K562 (cell line): Measurements from ENCODE around the gene NLRP4. TPM values are rescaled to one million over a fixed set of nuclear protein-coding genes. Genes with fewer than 3 reads are reported as not detected.

ENCODE experiments used
- ATAC-seq: fragments of 200-7000 bp; cut with Tn5 transposase; 3 replicates; pipeline ENCODE4 v1.9.1; 2020; ENCODE audit warnings: moderate library complexity
- BruUV-seq: library from RNA; stranded (reverse); fragments of 400-500 nt; replicated peaks from 2 replicates; lab custom pipeline; 2021; lab: Mats Ljungman, UMichigan
- CTCF ChIA-PET: fragments of 300-600 bp; formaldehyde crosslinking; extraction: SDS; loops from one replicate; lab custom pipeline; 2021; ENCODE audit warnings: low intra/inter-chr PET ratio; lab: Yijun Ruan, JAX
- POLR2A ChIA-PET: fragments of 300-600, 350-650 bp; sonication (Branson Sonifier 250); formaldehyde crosslinking; extraction: SDS; loops from one replicate; lab custom pipeline; 2021; ENCODE audit warnings: antibody characterized with exemption, inconsistent platforms; lab: Yijun Ruan, JAX
- DNase-seq, 4 experiments: peaks; one replicate each; pipeline versions ENCODE4 v3.0.0 to v3.0.0-alpha.2; 2011 to 2018; ENCODE audit warnings: low spot score in 3 of 4, mixed read lengths in 3 of 4; ENCODE audit errors: extremely low read depth in 1 of 4
- FAIRE-seq: peaks from 2 replicates; lab custom pipeline; 2011; peaks lifted over from hg19 to GRCh38; lab: Jason Lieb, UNC
- H2AFZ ChIP-seq: 2 replicates; pipeline ENCODE4 v1.6.0; 2011; ENCODE audit warnings: low read depth, low read length, control low read depth, inconsistent platforms
- H3K27ac ChIP-seq: fragments of 200-600 bp; 3 replicates; pipeline ENCODE4 v1.8.0; 2011; ENCODE audit warnings: low read depth, mild to moderate bottlenecking, control low read depth, inconsistent platforms, low read length, moderate library complexity, mixed read lengths; ENCODE audit errors: extremely low read depth
- H3K27me3 ChIP-seq, 2 experiments: fragments of 300-600 bp in 1 of 2; 2 replicates in 1 of 2; 3 replicates in 1 of 2; pipeline versions ENCODE4 v1.6.0 to v1.8.0; 2011; ENCODE audit warnings: inconsistent platforms in 2 of 2, low read length in 2 of 2, mild to moderate bottlenecking in 1 of 2, mixed read lengths in 1 of 2, moderate library complexity in 1 of 2; ENCODE audit not compliant: control insufficient read depth in 2 of 2, insufficient read depth in 2 of 2
- H3K36me3 ChIP-seq: fragments of 300-600 bp; 3 replicates; pipeline ENCODE4 v1.8.0; 2011; ENCODE audit warnings: mild to moderate bottlenecking, low read length, inconsistent platforms; ENCODE audit not compliant: control insufficient read depth, insufficient read depth
- H3K4me1 ChIP-seq, 2 experiments: fragments of 200-600 bp in 1 of 2; replicated peaks in 1 of 2; 2 replicates in 1 of 2; 3 replicates in 1 of 2; pipeline versions ENCODE4 v1.5.1 to v1.8.0; 2011; ENCODE audit warnings: inconsistent platforms in 2 of 2, low read length in 2 of 2, mild to moderate bottlenecking in 1 of 2, mixed read lengths in 1 of 2, moderate library complexity in 1 of 2; ENCODE audit not compliant: control insufficient read depth in 2 of 2, insufficient read depth in 2 of 2
- H3K4me2 ChIP-seq: 2 replicates; pipeline ENCODE4 v1.6.1; 2011; ENCODE audit warnings: low read length, control low read depth, inconsistent platforms, mixed read lengths; ENCODE audit not compliant: insufficient read depth
- H3K4me3 ChIP-seq: fragments of 200-600 bp; sonication (generic), shearing (Covaris generic); 2 replicates; pipeline ENCODE4 v1.5.1; 2016; ENCODE audit warnings: control low read depth, inconsistent platforms
- H3K79me2 ChIP-seq: fragments of 200-600 bp; 3 replicates; pipeline ENCODE4 v1.8.0; 2011; ENCODE audit warnings: low read length, inconsistent platforms; ENCODE audit not compliant: control insufficient read depth, insufficient read depth
- H3K9ac ChIP-seq, 2 experiments: 2 replicates each; pipeline versions ENCODE4 v1.6.0 to v1.6.1; 2011; ENCODE audit warnings: low read depth in 2 of 2, low read length in 2 of 2, control low read depth in 1 of 2, inconsistent platforms in 1 of 2, mild to moderate bottlenecking in 1 of 2, mixed read lengths in 1 of 2; ENCODE audit not compliant: insufficient read depth in 1 of 2
- H3K9me1 ChIP-seq: one replicate; pipeline ENCODE4 v1.6.0; 2011; ENCODE audit warnings: inconsistent platforms, mild to moderate bottlenecking, low read length, moderate library complexity; ENCODE audit not compliant: control insufficient read depth, insufficient read depth
- H3K9me3 ChIP-seq: replicated peaks from 2 replicates; pipeline ENCODE4 v1.5.1; 2011; ENCODE audit warnings: low read depth, low read length, inconsistent platforms; ENCODE audit not compliant: control insufficient read depth, insufficient read depth
- H4K20me1 ChIP-seq: replicated peaks from 2 replicates; pipeline ENCODE4 v1.6.1; 2011; ENCODE audit warnings: low read length, inconsistent platforms, mixed read lengths; ENCODE audit not compliant: control insufficient read depth, insufficient read depth
- CHAMP1 ChIP-seq: fragments of 450-650 bp; IDR thresholded peaks from 2 replicates; pipeline ENCODE4 v1.6.1; 2016; ENCODE audit warnings: mild to moderate bottlenecking
- ETV5 ChIP-seq: sonication (generic); formaldehyde crosslinking; IDR thresholded peaks from 2 replicates; pipeline ENCODE4 v1.4.0; 2020; ENCODE audit warnings: low read depth, mild to moderate bottlenecking, missing genetic modification reagents
- HIVEP1 ChIP-seq: fragments of 250-450 bp; sonication (Bioruptor Pico); IDR thresholded peaks from 2 replicates; pipeline ENCODE4 v1.4.0; 2020; ENCODE audit warnings: mild to moderate bottlenecking
- ILK ChIP-seq: fragments of 450-650 bp; IDR thresholded peaks from 2 replicates; pipeline ENCODE4 v1.6.1; 2016; ENCODE audit warnings: missing genetic modification characterization, low read depth, mild to moderate bottlenecking, missing compliant biosample characterization, moderate library complexity, borderline replicate concordance
- MTA3 ChIP-seq: fragments of 450-650 bp; formaldehyde crosslinking; IDR thresholded peaks from 2 replicates; pipeline ENCODE4 v1.6.1; 2017; ENCODE audit warnings: mild to moderate bottlenecking, borderline replicate concordance
- TCFL5 ChIP-seq: fragments of 250-450 bp; sonication (Bioruptor Pico); conservative IDR thresholded peaks from 2 replicates; pipeline ENCODE4 v1.6.1; 2021; ENCODE audit warnings: mild to moderate bottlenecking, moderate library complexity, matching md5 sums
- ZNF445 ChIP-seq: fragments of 250-450 bp; sonication (Bioruptor Pico); IDR thresholded peaks from 2 replicates; pipeline ENCODE4 v1.4.0; 2020; ENCODE audit warnings: low read depth, mild to moderate bottlenecking, moderate library complexity
- WGBS: fragments of 100-300 bp; shearing (Covaris generic); methylation state at CpG from one replicate; pipeline ENCODE4 v1.1.6; 2016; ENCODE audit warnings: low coverage, mixed read lengths; ENCODE audit not compliant: insufficient coverage; ENCODE audit errors: missing lambda C conversion rate; 5-methylcytosine and 5-hydroxymethylcytosine counted together
- in situ Hi-C: fragments of 300-500 bp; cut with MboI; formaldehyde crosslinking; loops from 4 replicates; pipeline ENCODE4 v1.15.0; 2018; ENCODE audit warnings: inconsistent platforms, mixed read lengths
- intact Hi-C: fragments of 100-400 bp; cut with micrococcal nuclease; formaldehyde crosslinking; loops from 2 replicates; pipeline ENCODE4 v1.14.2; 2022
- polyA plus RNA-seq, 8 experiments: library from polyadenylated mRNA; depleted of rRNA in 4 of 8; stranded (reverse) in 5 of 8; unstranded in 3 of 8; fragments of >200 nt; fragmentation: Nextera tagmentation in 2 of 8; fragmentation: Illumina TruSeq in 1 of 8; extraction: Ambion mirVana in 2 of 8; extraction: Trizol in 1 of 8; gene quantifications; 2 replicates each; pipeline versions ENCODE4 v1.2.1 to v1.2.3, GENCODE V29; 2011 to 2014; ENCODE audit warnings: inconsistent platforms in 1 of 8, missing spikeins in 1 of 8
- total RNA-seq, 7 experiments: library from RNA; depleted of rRNA in 6 of 7; stranded (reverse); fragments of >200 nt in 6 of 7; fragmentation: Illumina TruSeq in 2 of 7; extraction: Trizol in 2 of 7; gene quantifications; 2 replicates each; pipeline versions ENCODE4 v1.2.1 to v1.2.3, GENCODE V29; 2011 to 2021; ENCODE audit warnings: low replicate concordance in 1 of 7

The NLRP4 gene
- total and polyA plus RNA-seq, 9 of the 15 experiments (the other 6 are each of a cell fraction or from before 2014, with no cell fraction given), result 0.03 to 0.14 (median 0.05) TPM; not detected in 3

GRCh38 chr19:55802281-55802680, 34.1 kb upstream of the NLRP4 start:
- DNase-seq (no peak), FAIRE-seq (no peak), ATAC-seq (no peak)
- TF ChIP-seq ILK (tag), result no peak
- TF ChIP-seq MTA3, result no peak
- no peak for TF ChIP-seq TCFL5
- TF ChIP-seq ETV5 (CRISPR knock-in tag), result no peak
- TF ChIP-seq CHAMP1, result no peak
- no peak for TF ChIP-seq ZNF445
- no peak for TF ChIP-seq HIVEP1 (CRISPR knock-in tag)
- Histone ChIP-seq H3K9me1 (no peaks in the 10 kb centered on the region), H3K36me3 (no peaks in the 10 kb centered on the region), H4K20me1 (no peaks in the 10 kb centered on the region), H3K4me2 (no peak overlapping the region), H3K4me1 (no peaks in the 10 kb centered on the region), H3K79me2 (no peaks in the 10 kb centered on the region), H3K27ac (no peak overlapping the region), H3K27me3 (peaks cover 12 to 19% of the 10 kb centered on the region in 2 experiments), H2AFZ (no peak overlapping the region), H3K9ac (no peak overlapping the region), H3K4me3 (no peak overlapping the region), H3K9me3 (no peaks in the 10 kb centered on the region)
- intact Hi-C loops, result loop anchor here (10.0 kb wide), 1 partner anchor 97 kb away; no protein-coding TSS in a partner anchor
- WGBS, result 3% methylated on average over 2 of the region's 2 CpGs
- no TSS peak for BruUV-seq
- ChIA-PET POLR2A (no interaction called here), CTCF (no interaction called here)
- in situ Hi-C loops, result no loop called here
